Fibroblast of lung (primary cell): ENCODE data around the gene PROB1.

Source experiments
- CTCF ChIP-seq, 2 donors: IDR thresholded peaks in 1 of 2; conservative IDR thresholded peaks in 1 of 2; 1 replicate in 1 of 2; 2 replicates in 1 of 2; pipeline ENCODE4 v1.5.1; 2011 to 2012; ENCODE audit warnings: low read length in 2 of 2, control low read depth in 1 of 2, inconsistent platforms in 1 of 2, low read depth in 1 of 2, mild to moderate bottlenecking in 1 of 2
- EZH2 ChIP-seq: IDR thresholded peaks from 2 replicates; pipeline ENCODE4 v1.5.1; 2012; ENCODE audit warnings: low read length, control low read depth, mild to moderate bottlenecking; ENCODE audit errors: missing control alignments

- TF ChIP-seq CTCF (conservative IDR thresholded peaks at IDR 0.05 in 1 of 2, IDR thresholded peaks at IDR 0.05 in 1 of 2; ENCODE audit: low read depth in 1 of 2, low read length in 2 of 2) (no peak), EZH2 (no peak)
Measured at GRCh38 chr5:139376364-139376763, 18.5 kb downstream of the PROB1 start.
